SK-N-SH (cell line): ENCODE measurements around the gene CDH12. TPM values are rescaled to one million over a fixed set of nuclear protein-coding genes. Genes with fewer than 3 reads are reported as not detected.

Experiments
- CTCF ChIA-PET: fragments of 300-600, 350-600 bp; formaldehyde crosslinking; extraction: SDS; loops from one replicate; lab custom pipeline; 2021; lab: Yijun Ruan, JAX
- POLR2A ChIA-PET: fragments of 350-600 bp; sonication (Branson Sonifier 250); formaldehyde crosslinking; extraction: SDS; loops from one replicate; lab custom pipeline; 2020; ENCODE audit warnings: antibody characterized with exemption, inconsistent platforms; lab: Yijun Ruan, JAX
- DNase-seq: peaks from one replicate; pipeline ENCODE4 v3.0.0; 2012
- H2AFZ ChIP-seq: fragments of 200-600 bp; sonication (generic); 2 replicates; pipeline ENCODE4 v1.8.1; 2016; ENCODE audit warnings: antibody characterized with exemption, mild to moderate bottlenecking, low read depth
- H3F3A ChIP-seq: fragments of 200-600 bp; sonication (generic); replicated peaks from 2 replicates; pipeline ENCODE3; 2016; ENCODE audit warnings: antibody characterized with exemption, mild to moderate bottlenecking; ENCODE audit not compliant: insufficient read depth
- H3K27ac ChIP-seq, 2 experiments: fragments of 200-500 bp in 1 of 2; fragments of 200-600 bp in 1 of 2; sonication (Bioruptor generic) in 1 of 2; sonication (generic), shearing (Covaris generic) in 1 of 2; 2 replicates each; pipeline versions ENCODE4 v1.5.1 to v1.6.1; 2014 to 2016; ENCODE audit warnings: low read depth in 2 of 2, inconsistent platforms in 1 of 2, low read length in 1 of 2, mild to moderate bottlenecking in 1 of 2, mixed read lengths in 1 of 2
- H3K27me3 ChIP-seq: fragments of 200-600 bp; sonication (generic), shearing (Covaris generic); 2 replicates; pipeline ENCODE4 v1.6.1; 2016; ENCODE audit warnings: mixed run types; ENCODE audit not compliant: insufficient read depth
- H3K36me3 ChIP-seq, 2 experiments: fragments of 200-500 bp in 1 of 2; fragments of 200-600 bp in 1 of 2; sonication (Bioruptor generic) in 1 of 2; sonication (generic) in 1 of 2; replicated peaks in 1 of 2; 2 replicates each; pipeline versions ENCODE3 to v1.5.1; 2014 to 2016; ENCODE audit warnings: low read length in 1 of 2, mild to moderate bottlenecking in 1 of 2; ENCODE audit not compliant: insufficient read depth in 2 of 2, control insufficient read depth in 1 of 2
- H3K4me1 ChIP-seq, 2 experiments: fragments of 200-500 bp in 1 of 2; fragments of 200-600 bp in 1 of 2; sonication (Bioruptor generic) in 1 of 2; sonication (generic), shearing (Covaris generic) in 1 of 2; 2 replicates each; pipeline versions ENCODE4 v1.5.1 to v1.6.1; 2014 to 2016; ENCODE audit warnings: low read depth in 1 of 2, low read length in 1 of 2, mixed run types in 1 of 2; ENCODE audit not compliant: insufficient read depth in 2 of 2, control insufficient read depth in 1 of 2
- H3K4me2 ChIP-seq: fragments of 200-600 bp; sonication (generic), shearing (Covaris generic); 2 replicates; pipeline ENCODE4 v1.6.1; 2017; ENCODE audit warnings: mixed run types
- H3K4me3 ChIP-seq, 2 experiments: fragments of 200-500 bp in 1 of 2; fragments of 200-600 bp in 1 of 2; sonication (Bioruptor generic) in 1 of 2; sonication (generic), shearing (Covaris generic) in 1 of 2; 2 replicates each; pipeline versions ENCODE4 v1.5.1 to v1.8.1; 2014 to 2016; ENCODE audit warnings: low read depth in 2 of 2, inconsistent platforms in 1 of 2, low read length in 1 of 2, mild to moderate bottlenecking in 1 of 2, mixed read lengths in 1 of 2, moderate library complexity in 1 of 2
- H3K79me2 ChIP-seq: fragments of 200-600 bp; sonication (generic); 2 replicates; pipeline ENCODE4 v1.8.1; 2017; ENCODE audit warnings: mild to moderate bottlenecking; ENCODE audit not compliant: insufficient read depth
- H3K9ac ChIP-seq: fragments of 200-600 bp; sonication (generic); 2 replicates; pipeline ENCODE4 v1.6.1; 2017; ENCODE audit warnings: mixed run types
- H3K9me2 ChIP-seq: fragments of 200-600 bp; sonication (generic); 2 replicates; pipeline ENCODE4 v1.6.1; 2017; ENCODE audit warnings: mixed run types
- H3K9me3 ChIP-seq: fragments of 200-600 bp; sonication (generic); 2 replicates; pipeline ENCODE4 v1.6.1; 2017; ENCODE audit warnings: mixed run types, mild to moderate bottlenecking, moderate library complexity
- H4K20me1 ChIP-seq: fragments of 200-600 bp; sonication (generic); 2 replicates; pipeline ENCODE4 v1.6.1; 2017; ENCODE audit warnings: mild to moderate bottlenecking, mixed run types; ENCODE audit not compliant: insufficient read depth
- EP300 ChIP-seq, 2 experiments: IDR thresholded peaks; 2 replicates each; pipeline versions ENCODE4 v1.4.0 to v1.6.1; 2012; ENCODE audit warnings: borderline replicate concordance in 1 of 2, low read depth in 1 of 2, low read length in 1 of 2
- EZH2phosphoT487 ChIP-seq: fragments of 200-600 bp; sonication (generic); IDR thresholded peaks from 2 replicates; pipeline ENCODE4 v1.6.1; 2017; ENCODE audit warnings: low read depth, mixed run types, mild to moderate bottlenecking, antibody characterized with exemption, moderate library complexity, borderline replicate concordance
- FOSL2 ChIP-seq: IDR thresholded peaks from 2 replicates; pipeline ENCODE4 v1.4.0; 2012; ENCODE audit warnings: low read depth, mild to moderate bottlenecking, moderate library complexity, borderline replicate concordance
- FOXM1 ChIP-seq: IDR thresholded peaks from 2 replicates; pipeline ENCODE4 v1.4.0; 2012; ENCODE audit warnings: low read depth, mild to moderate bottlenecking
- GABPA ChIP-seq: IDR thresholded peaks from 2 replicates; pipeline ENCODE4 v1.4.0; 2012; ENCODE audit warnings: low read depth, mild to moderate bottlenecking
- JUND ChIP-seq: IDR thresholded peaks from 2 replicates; pipeline ENCODE4 v1.4.0; 2012
- MXI1 ChIP-seq: IDR thresholded peaks from 2 replicates; pipeline ENCODE4 v1.6.1; 2012; ENCODE audit warnings: mild to moderate bottlenecking, low read depth, low read length, improper control_type of control experiment
- NRF1 ChIP-seq: IDR thresholded peaks from 2 replicates; pipeline ENCODE4 v1.6.1; 2012; ENCODE audit warnings: low read depth, mild to moderate bottlenecking, low read length
- POLR2AphosphoS5 ChIP-seq: IDR thresholded peaks from 2 replicates; pipeline ENCODE4 v1.6.1; 2012; ENCODE audit warnings: low read depth, low read length
- RAD21 ChIP-seq: IDR thresholded peaks from 2 replicates; pipeline ENCODE4 v1.6.1; 2012; ENCODE audit warnings: mild to moderate bottlenecking, low read length
- RCOR1 ChIP-seq: fragments of 150-350 bp; IDR thresholded peaks from 2 replicates; pipeline ENCODE4 v1.6.1; 2017; ENCODE audit warnings: antibody characterized with exemption, low read length
- RFX5 ChIP-seq: IDR thresholded peaks from 2 replicates; pipeline ENCODE4 v1.6.1; 2012; ENCODE audit warnings: mild to moderate bottlenecking, improper control_type of control experiment, low read length
- SMC3 ChIP-seq: IDR thresholded peaks from 2 replicates; pipeline ENCODE4 v1.6.1; 2012; ENCODE audit warnings: low read depth, low read length, improper control_type of control experiment
- TEAD4 ChIP-seq: IDR thresholded peaks from 2 replicates; pipeline ENCODE4 v1.4.0; 2012; ENCODE audit warnings: mild to moderate bottlenecking, borderline replicate concordance; ENCODE audit not compliant: insufficient read depth
- YY1 ChIP-seq: IDR thresholded peaks from 2 replicates; pipeline ENCODE4 v1.4.0; 2012; ENCODE audit warnings: low read depth, mild to moderate bottlenecking
- WGBS: methylation state at CpG from one replicate; pipeline ENCODE4 v1.1.6; 2017; ENCODE audit warnings: low lambda C conversion rate; 5-methylcytosine and 5-hydroxymethylcytosine counted together
- polyA plus RNA-seq, 3 experiments: library from polyadenylated mRNA; depleted of rRNA; stranded (reverse); fragments of >200 nt; gene quantifications; 2 replicates each; pipeline ENCODE4 v1.2.3, GENCODE V29; 2012
- TF ChIP-seq, protein P1 (sequence below): fragments of 150-350 bp; IDR thresholded peaks from 2 replicates; pipeline ENCODE4 v1.6.1; 2016; ENCODE audit warnings: mild to moderate bottlenecking, low read depth, low read length
- TF ChIP-seq, protein P2 (sequence below): IDR thresholded peaks from 2 replicates; pipeline ENCODE4 v1.4.0; 2012; ENCODE audit warnings: low read depth
- TF ChIP-seq, protein P3 (sequence below): IDR thresholded peaks from 2 replicates; pipeline ENCODE4 v1.4.0; 2012; ENCODE audit warnings: low read depth, borderline replicate concordance
- TF ChIP-seq, protein P4 (sequence below): fragments of 200-600 bp; sonication (generic); IDR thresholded peaks from 2 replicates; pipeline ENCODE4 v1.6.1; 2017; ENCODE audit warnings: antibody characterized with exemption, mild to moderate bottlenecking, moderate library complexity

CDH12 gene
- polyA plus RNA-seq, 1 of the 3 experiments (the other 2 are of a cell fraction): not detected

DNA sequence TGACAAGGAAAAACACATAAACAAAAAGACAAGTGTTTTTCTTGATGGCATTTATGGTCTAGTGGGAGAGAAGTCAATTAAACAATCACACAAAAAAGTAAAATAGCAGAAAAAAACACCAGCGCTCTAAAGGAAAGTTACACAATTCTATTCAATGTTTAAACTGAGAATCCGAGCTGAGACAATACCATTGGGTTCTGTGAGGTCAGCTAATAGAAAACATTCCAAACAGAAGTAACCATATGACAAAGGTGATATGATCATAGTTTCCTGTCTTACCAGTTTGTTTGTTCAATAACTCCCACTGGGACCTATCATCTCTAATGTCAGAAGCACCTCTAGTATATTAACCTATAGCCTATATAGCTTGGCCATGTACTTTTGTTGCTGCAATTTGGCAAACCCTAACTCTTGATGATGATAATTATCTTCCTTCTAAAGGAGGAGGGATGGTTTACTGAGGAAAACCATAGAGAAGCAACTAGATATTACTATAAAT, 1030.0 kb downstream of the CDH12 start:
- Histone ChIP-seq H3K36me3 (no peaks in the 10 kb centered on the region), H3F3A (no peaks in the 10 kb centered on the region), H4K20me1 (no peaks in the 10 kb centered on the region), H2AFZ (no peak overlapping the region), H3K4me2 (no peak overlapping the region), H3K27me3 (peaks cover 5% of the 10 kb centered on the region; the same call in 1 of the 2 replicates), H3K4me3 (no peak overlapping the region), H3K79me2 (no peaks in the 10 kb centered on the region), H3K9me3 (no peaks in the 10 kb centered on the region), H3K27ac (no peak overlapping the region), H3K9me2 (no peaks in the 10 kb centered on the region), H3K4me1 (no peaks in the 10 kb centered on the region), H3K9ac (no peak overlapping the region)
- POLR2A ChIA-PET: no interaction called here
- CTCF ChIA-PET: interaction anchor here (1.2 kb wide), 1 partner anchor 20 kb away, joined by 3 read pairs; no protein-coding TSS in a partner anchor
- DNase-seq: no peak
- TF ChIP-seq FOXM1 (no peak), FOSL2 (no peak), POLR2AphosphoS5 (no peak), RFX5 (no peak), RCOR1 (no peak), YY1 (no peak), EP300 (IDR thresholded peaks at IDR 0.05; ENCODE audit: borderline replicate concordance in 1 of 2, low read depth in 1 of 2, low read length in 1 of 2) (no peak), EZH2phosphoT487 (no peak)
- TF ChIP-seq, protein P1, sequence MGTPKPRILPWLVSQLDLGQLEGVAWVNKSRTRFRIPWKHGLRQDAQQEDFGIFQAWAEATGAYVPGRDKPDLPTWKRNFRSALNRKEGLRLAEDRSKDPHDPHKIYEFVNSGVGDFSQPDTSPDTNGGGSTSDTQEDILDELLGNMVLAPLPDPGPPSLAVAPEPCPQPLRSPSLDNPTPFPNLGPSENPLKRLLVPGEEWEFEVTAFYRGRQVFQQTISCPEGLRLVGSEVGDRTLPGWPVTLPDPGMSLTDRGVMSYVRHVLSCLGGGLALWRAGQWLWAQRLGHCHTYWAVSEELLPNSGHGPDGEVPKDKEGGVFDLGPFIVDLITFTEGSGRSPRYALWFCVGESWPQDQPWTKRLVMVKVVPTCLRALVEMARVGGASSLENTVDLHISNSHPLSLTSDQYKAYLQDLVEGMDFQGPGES: no peak
- TF ChIP-seq, protein P2, sequence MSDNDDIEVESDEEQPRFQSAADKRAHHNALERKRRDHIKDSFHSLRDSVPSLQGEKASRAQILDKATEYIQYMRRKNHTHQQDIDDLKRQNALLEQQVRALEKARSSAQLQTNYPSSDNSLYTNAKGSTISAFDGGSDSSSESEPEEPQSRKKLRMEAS: no peak
- whole genome bisulfite sequencing: 14% methylated on average over 2 of the region's 2 CpGs

DNA sequence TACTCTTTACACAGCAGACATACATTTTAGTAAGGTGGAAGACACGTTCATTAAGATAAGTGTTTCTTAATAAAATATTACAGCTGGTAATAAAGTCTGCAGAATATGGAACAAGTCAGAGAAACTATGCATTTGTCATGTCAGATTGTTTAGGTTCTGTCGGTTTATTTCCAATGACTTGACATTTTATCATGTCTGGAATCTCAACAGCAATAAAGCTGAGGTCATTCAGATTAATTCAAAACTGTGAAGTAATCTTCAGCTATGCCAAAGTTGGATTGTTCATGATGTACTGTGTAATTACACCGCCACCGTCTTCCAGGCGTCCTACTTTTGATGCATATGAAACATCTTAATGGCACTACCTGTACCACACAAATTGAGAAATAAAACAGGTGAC, 1032.6 kb downstream of the CDH12 start:
- no peak for DNase-seq
- no peaks in the 10 kb centered on the region for H3K9me2 ChIP-seq
- no peak for TF ChIP-seq MXI1
- TF ChIP-seq JUND: no peak
- no peak for TF ChIP-seq SMC3
- no peak for TF ChIP-seq RCOR1
- TF ChIP-seq, protein P3, sequence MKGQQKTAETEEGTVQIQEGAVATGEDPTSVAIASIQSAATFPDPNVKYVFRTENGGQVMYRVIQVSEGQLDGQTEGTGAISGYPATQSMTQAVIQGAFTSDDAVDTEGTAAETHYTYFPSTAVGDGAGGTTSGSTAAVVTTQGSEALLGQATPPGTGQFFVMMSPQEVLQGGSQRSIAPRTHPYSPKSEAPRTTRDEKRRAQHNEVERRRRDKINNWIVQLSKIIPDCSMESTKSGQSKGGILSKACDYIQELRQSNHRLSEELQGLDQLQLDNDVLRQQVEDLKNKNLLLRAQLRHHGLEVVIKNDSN: no peak
- TF ChIP-seq, protein P1: no peak
- no peak for TF ChIP-seq RAD21
- no peak for TF ChIP-seq TEAD4
- TF ChIP-seq, protein P4, sequence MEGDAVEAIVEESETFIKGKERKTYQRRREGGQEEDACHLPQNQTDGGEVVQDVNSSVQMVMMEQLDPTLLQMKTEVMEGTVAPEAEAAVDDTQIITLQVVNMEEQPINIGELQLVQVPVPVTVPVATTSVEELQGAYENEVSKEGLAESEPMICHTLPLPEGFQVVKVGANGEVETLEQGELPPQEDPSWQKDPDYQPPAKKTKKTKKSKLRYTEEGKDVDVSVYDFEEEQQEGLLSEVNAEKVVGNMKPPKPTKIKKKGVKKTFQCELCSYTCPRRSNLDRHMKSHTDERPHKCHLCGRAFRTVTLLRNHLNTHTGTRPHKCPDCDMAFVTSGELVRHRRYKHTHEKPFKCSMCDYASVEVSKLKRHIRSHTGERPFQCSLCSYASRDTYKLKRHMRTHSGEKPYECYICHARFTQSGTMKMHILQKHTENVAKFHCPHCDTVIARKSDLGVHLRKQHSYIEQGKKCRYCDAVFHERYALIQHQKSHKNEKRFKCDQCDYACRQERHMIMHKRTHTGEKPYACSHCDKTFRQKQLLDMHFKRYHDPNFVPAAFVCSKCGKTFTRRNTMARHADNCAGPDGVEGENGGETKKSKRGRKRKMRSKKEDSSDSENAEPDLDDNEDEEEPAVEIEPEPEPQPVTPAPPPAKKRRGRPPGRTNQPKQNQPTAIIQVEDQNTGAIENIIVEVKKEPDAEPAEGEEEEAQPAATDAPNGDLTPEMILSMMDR: no peak
- no peak for TF ChIP-seq NRF1
- TF ChIP-seq GABPA: no peak
- H3K4me1 ChIP-seq: no peaks in the 10 kb centered on the region
- no peak overlapping the region for H3K4me2 ChIP-seq
- no peaks in the 10 kb centered on the region for H3K9me3 ChIP-seq
- CTCF ChIA-PET: no interaction called here
- 4% methylated on average over 5 of the region's 5 CpGs for WGBS
- no peak overlapping the region for H3K9ac ChIP-seq
- no peaks in the 10 kb centered on the region for H3F3A ChIP-seq
- POLR2A ChIA-PET: no interaction called here
- no peaks in the 10 kb centered on the region for H3K36me3 ChIP-seq
- no peak overlapping the region for H2AFZ ChIP-seq
- H3K4me3 ChIP-seq: no peak overlapping the region
- no peaks in the 10 kb centered on the region; the same call in 1 of the 2 replicates for H3K27me3 ChIP-seq
- H4K20me1 ChIP-seq: no peaks in the 10 kb centered on the region
- no peak overlapping the region for H3K27ac ChIP-seq
- no peaks in the 10 kb centered on the region for H3K79me2 ChIP-seq
